ENCODE measurements around the gene CCDC92.

Gene CCDC92

GRCh38 chr12:124008595-124008994, 36.0 kb upstream of the CCDC92 start:
- no peak overlapping the region for H3K4me3 ChIP-seq (replicated peaks in 1 of 2; ENCODE audit: low read depth in 2 of 2, low read length in 2 of 2)
- TF ChIP-seq, protein P1, sequence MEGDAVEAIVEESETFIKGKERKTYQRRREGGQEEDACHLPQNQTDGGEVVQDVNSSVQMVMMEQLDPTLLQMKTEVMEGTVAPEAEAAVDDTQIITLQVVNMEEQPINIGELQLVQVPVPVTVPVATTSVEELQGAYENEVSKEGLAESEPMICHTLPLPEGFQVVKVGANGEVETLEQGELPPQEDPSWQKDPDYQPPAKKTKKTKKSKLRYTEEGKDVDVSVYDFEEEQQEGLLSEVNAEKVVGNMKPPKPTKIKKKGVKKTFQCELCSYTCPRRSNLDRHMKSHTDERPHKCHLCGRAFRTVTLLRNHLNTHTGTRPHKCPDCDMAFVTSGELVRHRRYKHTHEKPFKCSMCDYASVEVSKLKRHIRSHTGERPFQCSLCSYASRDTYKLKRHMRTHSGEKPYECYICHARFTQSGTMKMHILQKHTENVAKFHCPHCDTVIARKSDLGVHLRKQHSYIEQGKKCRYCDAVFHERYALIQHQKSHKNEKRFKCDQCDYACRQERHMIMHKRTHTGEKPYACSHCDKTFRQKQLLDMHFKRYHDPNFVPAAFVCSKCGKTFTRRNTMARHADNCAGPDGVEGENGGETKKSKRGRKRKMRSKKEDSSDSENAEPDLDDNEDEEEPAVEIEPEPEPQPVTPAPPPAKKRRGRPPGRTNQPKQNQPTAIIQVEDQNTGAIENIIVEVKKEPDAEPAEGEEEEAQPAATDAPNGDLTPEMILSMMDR (IDR thresholded peaks at IDR 0.05; ENCODE audit: low read depth, low read length) = no peak
- DNase-seq (ENCODE audit: low read depth in 2 of 2) = no peak

DNA sequence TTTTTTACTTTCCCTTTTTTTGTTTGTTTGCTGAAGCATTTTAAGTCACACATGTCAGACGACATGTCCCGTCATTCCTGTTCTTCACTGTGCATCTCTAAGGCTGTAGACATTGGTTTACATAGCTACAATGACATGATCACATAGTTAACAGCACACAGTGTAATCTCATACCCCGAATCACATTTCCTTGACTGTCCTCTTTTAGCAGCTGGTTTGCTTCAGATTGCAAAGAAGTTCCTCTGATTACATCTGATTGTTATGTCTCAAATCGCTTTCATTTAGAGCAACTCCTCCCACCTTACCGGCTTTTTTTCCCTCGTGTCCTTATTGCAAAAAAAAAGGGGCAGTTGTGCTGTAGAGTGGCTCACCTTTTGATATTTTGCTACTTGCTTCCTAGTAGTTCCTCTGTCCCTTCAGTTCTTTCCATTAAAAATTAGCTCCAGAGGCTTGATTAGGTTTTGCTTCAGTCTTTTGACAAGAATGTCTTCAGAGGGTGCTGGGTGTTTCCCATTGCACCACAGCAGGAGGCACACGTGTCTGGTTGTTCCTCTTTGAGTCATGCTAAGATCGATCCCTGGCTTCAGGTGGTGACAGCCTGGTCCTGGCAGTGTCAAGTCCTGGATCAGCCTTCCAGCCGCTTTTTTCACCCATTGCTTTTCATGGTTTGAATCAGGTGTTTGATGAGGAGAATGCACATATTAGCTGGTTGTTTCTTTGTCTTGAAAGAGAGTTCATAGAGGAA, 35.4 kb upstream of the CCDC92 start:
- DNase-seq (ENCODE audit: low read depth in 2 of 2) = no peak
- TF ChIP-seq, protein P1 (IDR thresholded peaks at IDR 0.05; ENCODE audit: low read depth, low read length) = no peak

GRCh38 chr12:124006846-124007713, 34.4 kb upstream of the CCDC92 start:
- H3K4me3 ChIP-seq (replicated peaks in 1 of 2; ENCODE audit: low read depth in 2 of 2, low read length in 2 of 2) = no peak overlapping the region
- DNase-seq (ENCODE audit: low read depth in 2 of 2) = no peak
- TF ChIP-seq, protein P1 (IDR thresholded peaks at IDR 0.05; ENCODE audit: low read depth, low read length) = no peak

More for the DNA sequence above, 35.4 kb upstream of the CCDC92 start:
- no peak overlapping the region for H3K4me3 ChIP-seq (replicated peaks in 1 of 2; ENCODE audit: low read depth in 2 of 2, low read length in 2 of 2)

DNA sequence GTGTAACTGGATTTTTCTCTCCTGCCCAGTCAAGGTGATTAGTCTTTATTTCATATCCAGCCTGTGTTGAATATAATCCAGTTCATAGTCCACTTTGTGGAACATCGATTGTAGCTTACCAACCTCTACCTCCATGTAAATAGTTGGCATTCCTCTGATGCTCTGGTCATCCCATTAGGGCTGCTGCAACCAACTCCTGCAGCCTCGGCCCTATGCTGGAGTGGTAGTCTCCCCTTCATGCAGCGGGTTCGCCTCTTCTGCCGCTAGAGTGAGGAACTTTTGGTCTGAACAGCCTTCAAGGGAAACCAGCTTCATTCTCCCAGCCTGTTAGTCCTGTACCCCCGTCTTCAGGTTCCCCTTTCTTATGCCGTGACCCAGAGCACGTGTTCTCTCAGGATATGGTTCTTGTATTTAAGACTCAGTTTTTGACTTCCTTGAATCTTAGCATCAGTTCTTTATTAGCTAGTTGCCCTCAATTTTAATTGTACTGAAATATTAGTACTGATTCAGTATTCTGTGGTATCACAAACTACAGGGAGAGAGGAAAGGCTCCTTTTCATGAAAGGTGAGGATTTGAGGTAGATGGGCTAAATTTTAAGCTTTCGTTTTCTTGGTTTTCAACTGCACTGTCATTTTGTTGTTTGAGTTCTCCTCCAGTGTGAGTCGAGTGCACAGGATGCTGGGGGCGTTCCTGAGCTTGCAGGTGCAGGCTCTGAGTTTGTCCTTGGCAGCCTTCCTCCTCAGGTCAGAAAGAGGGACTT, 33.6 kb upstream of the CCDC92 start:
- no peak for DNase-seq (ENCODE audit: low read depth in 2 of 2)
- TF ChIP-seq, protein P1 (IDR thresholded peaks at IDR 0.05; ENCODE audit: low read depth, low read length) = no peak
- H3K4me3 ChIP-seq (replicated peaks in 1 of 2; ENCODE audit: low read depth in 2 of 2, low read length in 2 of 2) = no peak overlapping the region

- DNase-seq (ENCODE audit: low read depth in 2 of 2) = no peak
- TF ChIP-seq, protein P1 (IDR thresholded peaks at IDR 0.05; ENCODE audit: low read depth, low read length) = no peak
These were observed 31.7 kb upstream of the CCDC92 start for GRCh38 chr12:124004233-124004875.

GRCh38 chr12:124002654-124003053, 30.0 kb upstream of the CCDC92 start:
- TF ChIP-seq, protein P1 (IDR thresholded peaks at IDR 0.05; ENCODE audit: low read depth, low read length) = no peak
- DNase-seq (ENCODE audit: low read depth in 2 of 2) = no peak
- no peak overlapping the region for H3K4me3 ChIP-seq (replicated peaks in 1 of 2; ENCODE audit: low read depth in 2 of 2, low read length in 2 of 2)

More at GRCh38 chr12:124004233-124004875, 31.7 kb upstream of the CCDC92 start:
- no peak overlapping the region for H3K4me3 ChIP-seq (replicated peaks in 1 of 2; ENCODE audit: low read depth in 2 of 2, low read length in 2 of 2)
